ENCODE results near the gene RDH8. TPM values are rescaled to one million over a fixed set of nuclear protein-coding genes. Genes with fewer than 3 reads are reported as not detected.

Gene RDH8
- total and polyA plus RNA-seq, 2 of the 8 experiments (the other 6 are each of a cell fraction or from before 2014, with no cell fraction given), result 0.38 TPM; not detected in 1

GRCh38 chr19:10001899-10002298, 11.4 kb upstream of the RDH8 start:
- ChIA-PET POLR2A (ENCODE audit: partially characterized antibody) (interaction anchor here (1.2 kb wide), 1 partner anchor 108 kb away, joined by 5 read pairs; no protein-coding TSS in a partner anchor), CTCF (ENCODE audit: partially characterized antibody) (interaction anchor here (0.5 to 6.2 kb wide), 21 partner anchors 9 to 127 kb away, joined by 3 to 83 read pairs (median 7); partner anchors contain the start of genes COL5A3 and OLFM2)
- FAIRE-seq, result no peak
- Histone ChIP-seq H2BK15ac (ENCODE audit: low read length) (peak overlapping the region; percentile 61; the same call in 1 of the 2 replicates), H3K79me2 (ENCODE audit: control insufficient read depth in 1 of 2, insufficient read depth in 2 of 2, low read length in 2 of 2) (no peaks in the 10 kb centered on the region), H3K27ac (ENCODE audit: low read depth, low read length) (no peak overlapping the region), H3K9me3 (ENCODE audit: insufficient read depth in 2 of 2, low read depth in 1 of 2, low read length in 1 of 2) (no peaks in the 10 kb centered on the region), H2BK20ac (ENCODE audit: low read length) (peak overlapping the region; percentile 98; the same call in 1 of the 2 replicates), H3K4me1 (replicated peaks in 1 of 4; ENCODE audit: control insufficient read depth in 3 of 4, insufficient read depth in 4 of 4, low read length in 3 of 4) (no peaks in the 10 kb centered on the region), H3K4me3 (ENCODE audit: extremely low read depth in 1 of 4, insufficient read depth in 2 of 4, low read depth in 3 of 4, low read length in 4 of 4) (no peak overlapping the region), H4K91ac (replicated peaks; ENCODE audit: insufficient read length, low read length) (peak overlapping the region; percentile 57), H3K23ac (ENCODE audit: insufficient read length) (no peak overlapping the region), H2AFZ (ENCODE audit: low read length) (no peak overlapping the region), H3K18ac (ENCODE audit: extremely low read depth, low read length) (no peak overlapping the region), H3K9ac (replicated peaks in 1 of 4; ENCODE audit: extremely low read depth in 1 of 4, low read depth in 3 of 4, low read length in 3 of 4) (no peak overlapping the region), H3K4me2 (ENCODE audit: insufficient read depth in 1 of 2, low read depth in 2 of 2, low read length in 2 of 2) (no peak overlapping the region), H3K14ac (ENCODE audit: insufficient read length) (no peak overlapping the region), H3K36me3 (ENCODE audit: control insufficient read depth in 2 of 4, insufficient read depth in 4 of 4, low read length in 3 of 4) (no peaks in the 10 kb centered on the region), H3K4ac (replicated peaks; ENCODE audit: insufficient read length, low read depth, low read length) (no peak overlapping the region), H2BK120ac (replicated peaks; ENCODE audit: low read depth, low read length) (no peak overlapping the region), H4K20me1 (replicated peaks in 1 of 2; ENCODE audit: control insufficient read depth in 1 of 2, insufficient read depth in 2 of 2, low read length in 2 of 2) (no peaks in the 10 kb centered on the region), H4K5ac (ENCODE audit: insufficient read length, low read depth, low read length) (peak overlapping the region; percentile 13), H4K8ac (ENCODE audit: extremely low read depth, insufficient read depth, low read length) (peak overlapping the region; percentile 86; the same call in 1 of the 2 replicates), H3K23me2 (ENCODE audit: low read depth, low read length) (peaks cover under 1% of the 10 kb centered on the region; the same call in 1 of the 2 replicates), H3K27me3 (replicated peaks in 1 of 4; ENCODE audit: control insufficient read depth in 3 of 4, extremely low read depth in 1 of 4, insufficient read depth in 3 of 4, low read length in 3 of 4) (no peaks in the 10 kb centered on the region; a peak in 3 of 7 replicates), H2AK5ac (ENCODE audit: low read depth, low read length) (no peak overlapping the region), H2BK12ac (ENCODE audit: low read depth, low read length) (peak overlapping the region; percentile 92; the same call in 1 of the 2 replicates), H2BK5ac (ENCODE audit: low read depth, low read length) (no peak overlapping the region), H3K56ac (replicated peaks; ENCODE audit: insufficient read length, low read depth, low read length) (no peak overlapping the region), H3K79me1 (ENCODE audit: low read depth, low read length) (no peaks in the 10 kb centered on the region)
- DNase-seq (ENCODE audit: low read depth in 1 of 2, low spot score in 2 of 2), result peak in 1 of 2 experiments; percentile 82
- WGBS, 2 experiments (ENCODE audit: extremely low coverage in 1 of 2, insufficient coverage in 1 of 2, insufficient read length in 1 of 2, insufficient replicate concordance in 2 of 2, low coverage in 1 of 2, low lambda C conversion rate in 2 of 2, missing lambda C conversion rate in 1 of 2), result 63% methylated on average over 4 of the region's 6 CpGs; no CpG with 5 or more reads in 1 of the 2 experiments
- TF ChIP-seq YY1 (IDR thresholded peaks at IDR 0.05; ENCODE audit: low read depth, low read length) (0 out of 2 replicates have a peak, but pooled peaks have one; percentile 19), CTCF (IDR thresholded peaks at IDR 0.05; ENCODE audit: control extremely low read depth in 1 of 3, insufficient read depth in 1 of 3, low read depth in 1 of 3, low read length in 3 of 3) (peak; percentile 81 to 98 (median 90)), RAD21 (IDR thresholded peaks at IDR 0.05 in 1 of 2, conservative IDR thresholded peaks at IDR 0.05 in 1 of 2; ENCODE audit: low read depth in 2 of 2, low read length in 2 of 2) (peak; percentile 38 to 63; a peak in 3 of 4 replicates), MAFK (IDR thresholded peaks at IDR 0.05; ENCODE audit: low read depth, low read length) (peak; percentile 97), EGR1 (IDR thresholded peaks at IDR 0.05; ENCODE audit: borderline replicate concordance, low read depth, low read length) (no peak), NANOG (IDR thresholded peaks at IDR 0.05; ENCODE audit: insufficient read depth, low read depth, low read length, poor library complexity, severe bottlenecking) (no peak), MAX (IDR thresholded peaks at IDR 0.05) (peak; percentile 25; the same call in 1 of the 2 replicates), HDAC6 (IDR thresholded peaks at IDR 0.05; ENCODE audit: low read depth, low read length) (no peak), KDM1A (IDR thresholded peaks at IDR 0.05; ENCODE audit: borderline replicate concordance, low read length) (0 out of 2 replicates have a peak, but pooled peaks have one; percentile 67), SP4 (IDR thresholded peaks at IDR 0.05; ENCODE audit: low read length) (no peak)

Measured in H1 (cell line).